Esophagus muscularis mucosa (tissue), 4 donors: ENCODE data around the gene HNRNPLL.

Source experiments
- CTCF ChIP-seq, 3 experiments: fragments of 200-600 bp in 2 of 3; fragments of 450-650 bp in 1 of 3; sonication (generic) in 2 of 3; IDR thresholded peaks; one replicate each; pipeline ENCODE4 v1.5.1; 2017 to 2019; ENCODE audit warnings: antibody characterized with exemption in 3 of 3, mild to moderate bottlenecking in 2 of 3, moderate library complexity in 1 of 3
- EP300 ChIP-seq: sonication (generic); formaldehyde crosslinking; IDR thresholded peaks from one replicate; pipeline ENCODE4 v1.6.1; 2017; ENCODE audit warnings: antibody characterized with exemption
- POLR2AphosphoS5 ChIP-seq, 2 donors: sonication (generic); formaldehyde crosslinking; IDR thresholded peaks; one replicate each; pipeline ENCODE4 v1.6.1; 2017; ENCODE audit warnings: antibody characterized with exemption in 2 of 2

- TF ChIP-seq CTCF (IDR thresholded peaks at IDR 0.05) (no peak), EP300 (no peak), POLR2AphosphoS5 (IDR thresholded peaks at IDR 0.05) (no peak)
These were observed 74.2 kb downstream of the HNRNPLL start for GRCh38 chr2:38528534-38528933.
